Measurements from ENCODE around the gene ATP8B4.

GRCh38 chr15:49900006-49900902 is 218.8 kb downstream of the ATP8B4 start:
- no peak for TF ChIP-seq CTCF (IDR thresholded peaks at IDR 0.05)
- no peak for TF ChIP-seq POLR2A (IDR thresholded peaks at IDR 0.05)

All from testis (tissue), 2 donors.